ENCODE results near the gene LCNL1. TPM values are rescaled to one million over a fixed set of nuclear protein-coding genes. Genes with fewer than 3 reads are reported as not detected.

LCNL1 gene
- total and polyA plus RNA-seq, 7 donors: 0.14 to 1.1 (median 0.49) TPM; not detected in 2

- Histone ChIP-seq H3K27me3 (no peaks in the 10 kb centered on the region), H3K9me3 (no peaks in the 10 kb centered on the region), H3K27ac (no peak overlapping the region), H3K4me1 (no peaks in the 10 kb centered on the region), H3K36me3 (peaks cover 0 to 60% (median 20%) of the 10 kb centered on the region in 4 donors), H3K4me3 (no peak overlapping the region)
- TF ChIP-seq POLR2AphosphoS5 (IDR thresholded peaks at IDR 0.05): no peak
- TF ChIP-seq, protein P1, sequence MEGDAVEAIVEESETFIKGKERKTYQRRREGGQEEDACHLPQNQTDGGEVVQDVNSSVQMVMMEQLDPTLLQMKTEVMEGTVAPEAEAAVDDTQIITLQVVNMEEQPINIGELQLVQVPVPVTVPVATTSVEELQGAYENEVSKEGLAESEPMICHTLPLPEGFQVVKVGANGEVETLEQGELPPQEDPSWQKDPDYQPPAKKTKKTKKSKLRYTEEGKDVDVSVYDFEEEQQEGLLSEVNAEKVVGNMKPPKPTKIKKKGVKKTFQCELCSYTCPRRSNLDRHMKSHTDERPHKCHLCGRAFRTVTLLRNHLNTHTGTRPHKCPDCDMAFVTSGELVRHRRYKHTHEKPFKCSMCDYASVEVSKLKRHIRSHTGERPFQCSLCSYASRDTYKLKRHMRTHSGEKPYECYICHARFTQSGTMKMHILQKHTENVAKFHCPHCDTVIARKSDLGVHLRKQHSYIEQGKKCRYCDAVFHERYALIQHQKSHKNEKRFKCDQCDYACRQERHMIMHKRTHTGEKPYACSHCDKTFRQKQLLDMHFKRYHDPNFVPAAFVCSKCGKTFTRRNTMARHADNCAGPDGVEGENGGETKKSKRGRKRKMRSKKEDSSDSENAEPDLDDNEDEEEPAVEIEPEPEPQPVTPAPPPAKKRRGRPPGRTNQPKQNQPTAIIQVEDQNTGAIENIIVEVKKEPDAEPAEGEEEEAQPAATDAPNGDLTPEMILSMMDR (IDR thresholded peaks at IDR 0.05): no peak
- no peak for TF ChIP-seq POLR2A (IDR thresholded peaks at IDR 0.05)
- no peak for TF ChIP-seq EP300 (IDR thresholded peaks at IDR 0.05)
- WGBS, 2 donors: 94 to 97% methylated on average over 24 of the region's 24 CpGs
- intact Hi-C loops (cut with DNase I): no loop called here
- no peak for DNase-seq
These were observed 28.4 kb downstream of the LCNL1 start for GRCh38 chr9:137011156-137011555.

DNA sequence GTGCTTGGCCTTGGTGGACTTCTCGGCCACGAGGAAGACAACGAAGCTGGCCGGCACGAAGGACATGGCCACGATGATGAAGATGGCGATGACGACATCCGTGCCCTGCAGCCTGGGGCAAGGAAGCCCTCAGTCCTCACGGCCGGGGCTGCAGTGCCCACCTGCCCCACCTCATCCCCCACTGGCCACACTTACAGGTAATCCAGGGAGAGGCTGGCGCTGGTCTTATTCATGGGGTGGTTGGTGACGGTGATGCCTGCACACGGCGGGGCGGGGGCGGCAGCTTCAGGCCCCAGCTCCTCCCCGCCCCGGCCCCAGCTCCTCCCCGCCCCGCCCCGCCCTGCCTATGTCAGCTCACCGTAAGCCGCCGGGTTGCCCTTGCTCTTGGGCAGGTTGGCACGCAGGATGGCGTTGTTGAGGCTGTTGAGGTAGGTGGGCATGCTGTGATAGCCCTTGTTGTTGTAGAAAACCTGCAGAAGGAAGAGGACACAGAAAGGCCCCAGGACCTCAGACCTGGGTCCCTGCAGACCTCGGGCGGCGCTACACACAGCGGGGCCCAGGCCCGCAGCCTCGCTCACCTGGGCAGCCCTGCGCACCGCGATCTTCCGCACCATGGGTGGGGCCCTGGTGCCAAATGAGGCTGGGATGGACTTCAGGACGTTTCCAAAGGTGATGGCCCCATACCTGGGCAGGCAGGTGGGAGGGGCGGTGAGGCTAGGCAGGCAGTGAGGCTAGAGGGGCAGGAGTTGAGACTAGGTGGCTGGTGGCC is 29.3 kb downstream of the LCNL1 start:
- intact Hi-C loops (cut with DNase I): no loop called here
- H3K4me1 ChIP-seq: no peaks in the 10 kb centered on the region
- H3K9me3 ChIP-seq: no peaks in the 10 kb centered on the region
- no peaks in the 10 kb centered on the region for H3K27me3 ChIP-seq
- no peak for DNase-seq
- H3K27ac ChIP-seq: no peak overlapping the region
- peaks cover 0 to 69% (median 20%) of the 10 kb centered on the region in 4 donors for H3K36me3 ChIP-seq
- TF ChIP-seq POLR2A (IDR thresholded peaks at IDR 0.05): no peak
- TF ChIP-seq POLR2AphosphoS5 (IDR thresholded peaks at IDR 0.05): no peak
- 91 to 92% methylated on average over 39 of the region's 39 CpGs for WGBS, 2 donors
- no peak overlapping the region for H3K4me3 ChIP-seq

- H3K27me3 ChIP-seq: no peaks in the 10 kb centered on the region
- TF ChIP-seq, protein P1 (IDR thresholded peaks at IDR 0.05): no peak
- TF ChIP-seq EP300 (IDR thresholded peaks at IDR 0.05) (no peak), POLR2AphosphoS5 (IDR thresholded peaks at IDR 0.05) (no peak), POLR2A (IDR thresholded peaks at IDR 0.05) (no peak)
- 91 to 94% methylated on average over 67 of the region's 67 CpGs for WGBS, 2 donors
- H3K27ac ChIP-seq: no peak overlapping the region
- H3K36me3 ChIP-seq: peaks cover 0 to 78% (median 23%) of the 10 kb centered on the region in 4 donors
- H3K9me3 ChIP-seq: no peaks in the 10 kb centered on the region
- no peak for DNase-seq
- H3K4me1 ChIP-seq: no peaks in the 10 kb centered on the region
- H3K4me3 ChIP-seq: no peak overlapping the region
- intact Hi-C loops (cut with DNase I): no loop called here
These were observed 30.1 kb downstream of the LCNL1 start for GRCh38 chr9:137012694-137013570.

- no peak for TF ChIP-seq POLR2AphosphoS5 (IDR thresholded peaks at IDR 0.05)
- TF ChIP-seq EP300 (IDR thresholded peaks at IDR 0.05): no peak
- TF ChIP-seq, protein P1 (IDR thresholded peaks at IDR 0.05): no peak
- peaks cover 0 to 79% (median 23%) of the 10 kb centered on the region in 4 donors for H3K36me3 ChIP-seq
- no peaks in the 10 kb centered on the region for H3K9me3 ChIP-seq
- intact Hi-C loops (cut with DNase I): no loop called here
- H3K27ac ChIP-seq: no peak overlapping the region
- no peaks in the 10 kb centered on the region for H3K27me3 ChIP-seq
- 97 to 98% methylated on average over 20 of the region's 20 CpGs for WGBS, 2 donors
- no peak for DNase-seq
- H3K4me3 ChIP-seq: no peak overlapping the region
- H3K4me1 ChIP-seq: no peaks in the 10 kb centered on the region
These were observed 30.8 kb downstream of the LCNL1 start for GRCh38 chr9:137013571-137013940.

GRCh38 chr9:137014166-137014565 is 31.4 kb downstream of the LCNL1 start:
- WGBS, 2 donors: 90 to 92% methylated on average over 23 of the region's 23 CpGs
- Histone ChIP-seq H3K27ac (no peak overlapping the region), H3K9me3 (no peaks in the 10 kb centered on the region), H3K27me3 (no peaks in the 10 kb centered on the region), H3K4me1 (no peaks in the 10 kb centered on the region), H3K4me3 (no peak overlapping the region), H3K36me3 (peaks cover 0 to 79% (median 23%) of the 10 kb centered on the region in 4 donors)
- intact Hi-C loops (cut with DNase I): no loop called here
- TF ChIP-seq POLR2A (IDR thresholded peaks at IDR 0.05) (no peak), EP300 (IDR thresholded peaks at IDR 0.05) (no peak)
- TF ChIP-seq, protein P1 (IDR thresholded peaks at IDR 0.05): no peak
- no peak for DNase-seq

All from sigmoid colon (tissue), 7 donors.